ENCODE results near the gene KHK.
"Not testable (repeated sequence)": the region's sequence is repeated elsewhere in the genome, so short reads cannot be mapped to it uniquely, and the experiment has no call there.

GRCh38 chr2:27075566-27075871 is 11.1 kb upstream of the KHK start:
- TF ChIP-seq MXI1 (IDR thresholded peaks at IDR 0.05; ENCODE audit: low read depth, low read length); MAX (IDR thresholded peaks at IDR 0.05; ENCODE audit: low read depth); CTCF (IDR thresholded peaks at IDR 0.05); POLR2AphosphoS5 (IDR thresholded peaks at IDR 0.05; ENCODE audit: low read depth, low read length); NFIC (IDR thresholded peaks at IDR 0.05; ENCODE audit: borderline replicate concordance); JUND (IDR thresholded peaks at IDR 0.05); EP300 (IDR thresholded peaks at IDR 0.05; ENCODE audit: borderline replicate concordance in 1 of 2, low read depth in 1 of 2, low read length in 1 of 2); FOXM1 (IDR thresholded peaks at IDR 0.05; ENCODE audit: low read depth); TCF12 (IDR thresholded peaks at IDR 0.05): not testable (repeated sequence)

Measured in SK-N-SH (cell line).